GM18511 (cell line): ENCODE data around the gene ATXN7.

Experiments used
- ATAC-seq: cut with Tn5 transposase; IDR thresholded peaks from one replicate; pipeline ENCODE4 v1.9.1; 2021; ENCODE audit warnings: mild to moderate bottlenecking, moderate library complexity; ENCODE audit not compliant: unreplicated experiment

The ATXN7 gene, protein sequence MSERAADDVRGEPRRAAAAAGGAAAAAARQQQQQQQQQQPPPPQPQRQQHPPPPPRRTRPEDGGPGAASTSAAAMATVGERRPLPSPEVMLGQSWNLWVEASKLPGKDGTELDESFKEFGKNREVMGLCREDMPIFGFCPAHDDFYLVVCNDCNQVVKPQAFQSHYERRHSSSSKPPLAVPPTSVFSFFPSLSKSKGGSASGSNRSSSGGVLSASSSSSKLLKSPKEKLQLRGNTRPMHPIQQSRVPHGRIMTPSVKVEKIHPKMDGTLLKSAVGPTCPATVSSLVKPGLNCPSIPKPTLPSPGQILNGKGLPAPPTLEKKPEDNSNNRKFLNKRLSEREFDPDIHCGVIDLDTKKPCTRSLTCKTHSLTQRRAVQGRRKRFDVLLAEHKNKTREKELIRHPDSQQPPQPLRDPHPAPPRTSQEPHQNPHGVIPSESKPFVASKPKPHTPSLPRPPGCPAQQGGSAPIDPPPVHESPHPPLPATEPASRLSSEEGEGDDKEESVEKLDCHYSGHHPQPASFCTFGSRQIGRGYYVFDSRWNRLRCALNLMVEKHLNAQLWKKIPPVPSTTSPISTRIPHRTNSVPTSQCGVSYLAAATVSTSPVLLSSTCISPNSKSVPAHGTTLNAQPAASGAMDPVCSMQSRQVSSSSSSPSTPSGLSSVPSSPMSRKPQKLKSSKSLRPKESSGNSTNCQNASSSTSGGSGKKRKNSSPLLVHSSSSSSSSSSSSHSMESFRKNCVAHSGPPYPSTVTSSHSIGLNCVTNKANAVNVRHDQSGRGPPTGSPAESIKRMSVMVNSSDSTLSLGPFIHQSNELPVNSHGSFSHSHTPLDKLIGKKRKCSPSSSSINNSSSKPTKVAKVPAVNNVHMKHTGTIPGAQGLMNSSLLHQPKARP

GRCh38 chr3:63863150-63864007 is at the start of gene ATXN7, which contains the start of gene THOC7:
Gene ATXN7, plus strand, starts transcription at chr3:63863867. Its CDS starts 48,732 bp downstream, at chr3:63912599.
Gene THOC7, minus strand, starts transcription at chr3:63863805. Its CDS starts 15 bp downstream, at chr3:63863790.
- ATAC-seq, result peak; percentile 75

- ATAC-seq, result no peak
Observed at GRCh38 chr3:63814237-63814636, 49.4 kb upstream of the ATXN7 start.

DNA sequence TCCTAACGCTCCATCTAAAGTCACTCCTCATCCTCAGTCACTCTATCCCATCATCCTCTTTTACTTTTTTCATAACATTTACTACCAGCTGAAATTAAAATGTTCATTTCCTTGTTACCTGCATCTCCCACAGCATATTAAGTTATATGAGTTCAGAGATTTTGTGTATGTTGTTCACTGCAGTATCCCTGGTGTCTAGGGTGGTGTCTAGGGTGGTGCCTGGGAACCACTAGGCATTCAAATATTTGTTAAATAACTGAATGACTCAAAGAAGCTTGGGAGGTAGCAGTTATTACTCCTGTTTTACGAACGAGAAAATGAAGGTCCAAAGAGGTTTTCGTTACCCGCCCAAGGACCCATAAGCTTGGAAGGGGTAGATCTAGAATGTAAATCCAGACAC is 46.4 kb upstream of the ATXN7 start:
- ATAC-seq, result no peak

DNA sequence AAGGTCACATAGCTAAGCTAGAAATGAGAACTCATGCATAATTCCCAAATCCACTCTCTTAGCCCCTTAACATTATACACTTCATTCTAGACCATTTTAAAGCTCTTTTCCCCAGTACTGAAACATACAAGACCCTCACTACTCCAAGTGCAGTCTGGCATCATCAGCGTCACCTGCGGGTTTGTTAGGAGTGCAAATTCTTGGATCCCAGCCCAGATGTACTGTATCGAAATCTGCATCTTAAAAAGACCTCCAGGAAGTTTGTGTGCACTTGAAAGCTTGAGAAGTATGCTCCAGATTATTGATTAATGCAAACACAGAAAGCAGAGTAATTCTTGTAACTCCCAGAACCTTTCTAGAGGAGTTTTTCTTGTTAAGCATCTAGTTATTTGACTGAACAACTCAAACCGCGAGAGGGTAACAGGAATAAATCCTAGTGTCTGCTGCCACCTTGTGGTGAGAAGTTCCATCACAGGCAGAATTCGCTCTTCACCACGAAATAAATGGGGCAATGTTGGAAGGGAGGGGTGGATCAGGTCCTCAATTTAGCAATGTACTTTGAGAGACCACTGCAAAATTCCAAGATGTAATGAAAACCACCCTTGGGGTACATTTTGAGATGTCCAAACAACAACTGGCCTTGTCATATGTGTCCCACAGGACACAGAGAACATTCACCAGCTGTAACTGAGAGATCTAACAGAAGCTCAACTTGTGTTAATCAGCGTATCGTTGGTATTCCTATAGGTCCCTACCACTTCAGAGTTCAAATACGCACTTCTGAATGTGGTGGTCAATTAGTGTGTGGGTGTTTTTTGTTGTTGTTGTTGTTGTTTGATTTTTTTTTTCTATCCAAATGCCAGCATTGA is 45.2 kb upstream of the ATXN7 start:
- ATAC-seq, result peak; percentile 91

DNA sequence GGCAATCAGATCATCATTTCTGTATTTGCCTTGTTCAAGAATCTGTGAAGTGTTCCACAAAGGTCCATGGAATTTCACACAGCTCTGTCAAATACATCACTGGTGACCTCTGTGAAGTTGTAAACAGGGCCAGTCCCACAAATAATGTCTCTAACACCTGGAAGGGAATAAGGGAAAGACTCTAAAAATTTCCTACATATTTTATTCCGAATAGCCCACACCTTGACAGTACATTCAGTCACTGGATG is 44.6 kb upstream of the ATXN7 start, which contains the start of gene C3orf49:
Gene C3orf49, plus strand, starts transcription at position 149 of the 248 bp plus-strand sequence. CDS start 173 bp downstream, outside the sequence.
- no peak for ATAC-seq

DNA sequence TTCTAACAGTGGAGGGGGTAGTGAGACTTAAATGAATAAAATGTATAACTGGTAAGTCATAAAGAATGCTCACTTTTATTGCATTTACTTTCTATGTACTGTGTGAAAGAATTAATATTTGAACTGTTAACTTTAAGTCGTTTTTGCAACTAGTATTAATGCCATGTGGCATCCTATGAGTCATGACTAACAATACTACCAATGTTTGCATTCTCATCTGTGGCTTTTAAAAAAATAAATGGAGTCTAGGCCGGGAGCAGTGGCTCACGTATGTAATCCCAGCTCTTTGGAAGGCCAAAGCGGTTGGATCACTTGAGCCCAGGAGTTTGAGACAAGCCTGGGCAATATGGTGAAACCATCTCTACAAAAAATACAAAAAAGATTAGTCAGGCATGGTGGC is 39.4 kb upstream of the ATXN7 start:
- no peak for ATAC-seq

GRCh38 chr3:63830526-63830925 is 33.1 kb upstream of the ATXN7 start:
- ATAC-seq, result no peak

GRCh38 chr3:63832395-63832794 is 31.3 kb upstream of the ATXN7 start:
- no peak for ATAC-seq

GRCh38 chr3:63841704-63842103 is 22.0 kb upstream of the ATXN7 start:
- no peak for ATAC-seq

DNA sequence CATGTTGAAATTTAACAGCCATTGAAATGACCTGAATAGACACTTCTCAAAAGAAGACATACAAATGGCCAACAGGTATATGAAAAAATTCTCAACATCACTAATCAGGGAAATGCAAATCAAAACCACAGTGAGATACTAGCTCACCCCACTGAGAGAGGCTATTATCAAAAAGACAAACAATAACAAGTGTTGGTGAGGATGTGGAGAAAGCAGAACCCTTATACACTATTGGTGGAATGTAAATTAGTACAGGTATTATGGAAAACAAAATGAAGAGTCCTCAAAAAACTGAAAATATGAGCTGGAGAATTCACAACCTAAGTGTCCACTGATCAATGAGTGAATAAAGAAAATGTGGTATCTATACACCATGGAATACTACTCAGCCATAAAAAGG is 21.5 kb upstream of the ATXN7 start:
- no peak for ATAC-seq

DNA sequence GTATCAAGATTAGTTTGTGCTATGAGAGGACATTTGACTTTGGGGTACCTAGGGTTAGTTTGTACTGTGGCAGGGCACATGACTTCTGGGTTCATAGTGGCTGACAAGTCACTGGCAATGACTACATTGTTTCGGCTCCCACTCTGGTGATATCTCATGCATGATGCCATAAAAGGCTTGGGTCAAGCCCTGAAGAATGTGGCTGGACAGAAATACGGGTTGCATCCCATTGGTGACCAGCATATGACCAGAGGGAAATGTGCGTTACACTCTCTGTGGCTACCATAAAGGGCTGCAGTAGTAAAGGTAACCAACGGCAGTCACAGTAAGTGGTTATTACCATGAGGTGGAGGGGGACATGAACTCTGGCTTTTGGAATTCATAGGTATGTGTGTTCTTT is 18.5 kb upstream of the ATXN7 start:
- no peak for ATAC-seq

DNA sequence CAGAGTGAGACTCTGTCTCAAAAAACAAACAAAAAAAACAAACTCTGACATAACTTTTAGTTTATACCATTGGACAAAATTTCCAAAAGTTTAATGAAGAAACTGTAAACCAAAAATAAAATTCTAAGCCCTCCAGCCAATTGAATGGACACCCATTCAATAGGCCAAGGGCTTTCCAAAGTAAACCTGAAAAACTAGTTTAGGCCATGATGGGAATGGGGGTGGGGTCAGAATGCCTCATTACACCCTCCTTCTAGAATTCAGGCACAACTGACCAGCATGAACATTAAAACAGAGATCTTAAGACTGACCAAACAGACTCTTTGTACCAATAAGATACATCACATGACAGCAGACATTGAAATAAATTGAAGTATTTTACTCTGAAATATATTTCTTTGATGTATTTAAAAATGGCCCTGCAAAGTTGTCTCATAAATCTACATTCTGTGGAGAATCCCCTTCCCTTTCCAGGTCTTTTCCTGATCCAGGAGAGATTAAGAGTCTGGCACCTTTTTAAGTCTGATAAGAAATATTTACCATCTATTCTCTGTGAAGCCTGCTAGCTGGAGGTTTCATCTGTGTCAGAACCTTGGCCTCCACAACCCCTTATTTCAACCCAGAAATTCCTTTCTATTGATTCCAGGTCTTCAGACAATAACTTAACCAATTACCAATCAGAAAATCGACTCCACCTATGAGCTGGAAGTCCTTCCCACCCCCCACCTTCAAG is 15.8 kb upstream of the ATXN7 start:
- ATAC-seq, result no peak

- no peak for ATAC-seq
Observed at GRCh38 chr3:63849175-63849574, 14.5 kb upstream of the ATXN7 start.

DNA sequence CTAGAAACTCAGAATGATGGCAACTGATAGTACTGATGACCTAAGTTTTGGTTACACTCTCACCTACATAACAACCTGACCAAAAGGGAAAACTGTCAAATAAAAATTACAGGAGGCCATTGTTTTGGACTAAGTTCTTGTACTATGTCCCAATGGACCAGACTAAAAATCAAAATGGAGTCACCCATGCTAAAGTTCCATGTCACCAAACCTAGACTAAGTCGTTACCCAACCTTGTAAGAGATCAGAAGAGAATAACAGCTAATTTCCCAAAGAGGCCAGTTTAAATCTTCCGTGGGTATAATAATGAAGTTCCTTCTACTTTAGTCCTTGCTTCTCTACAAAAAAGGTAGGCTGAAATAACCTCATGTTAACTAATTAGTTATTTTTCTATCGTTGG is 12.4 kb upstream of the ATXN7 start:
- no peak for ATAC-seq

GRCh38 chr3:63853106-63853505 is 10.6 kb upstream of the ATXN7 start:
- ATAC-seq, result no peak

DNA sequence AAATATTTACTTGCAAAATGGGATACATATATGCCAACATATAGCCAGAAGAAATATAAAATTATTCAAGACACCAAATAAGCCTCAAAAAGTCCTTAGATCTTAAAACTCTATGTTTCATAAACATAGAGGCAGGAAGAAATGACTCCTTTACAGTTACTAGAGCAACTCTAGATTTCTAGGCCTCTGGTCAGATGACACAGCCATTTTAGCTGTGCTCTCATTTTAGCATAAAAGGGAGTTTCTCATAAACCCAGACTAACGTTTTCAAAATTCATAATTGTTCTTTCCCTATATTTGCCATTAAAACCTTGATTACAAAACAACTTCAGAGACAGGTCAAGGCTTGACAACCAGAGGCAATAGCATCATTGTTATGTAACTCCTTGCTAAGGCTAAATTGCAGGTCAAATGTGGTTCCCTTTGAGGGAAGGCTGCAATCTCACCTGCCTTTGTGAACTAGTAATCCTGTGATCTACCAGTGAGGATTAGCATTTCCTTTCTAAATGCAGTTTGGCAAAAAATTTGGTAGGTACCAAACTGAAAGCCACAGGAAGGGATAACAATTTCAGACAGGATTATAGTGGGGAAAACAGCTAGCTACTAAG is 8.2 kb upstream of the ATXN7 start:
- no peak for ATAC-seq

DNA sequence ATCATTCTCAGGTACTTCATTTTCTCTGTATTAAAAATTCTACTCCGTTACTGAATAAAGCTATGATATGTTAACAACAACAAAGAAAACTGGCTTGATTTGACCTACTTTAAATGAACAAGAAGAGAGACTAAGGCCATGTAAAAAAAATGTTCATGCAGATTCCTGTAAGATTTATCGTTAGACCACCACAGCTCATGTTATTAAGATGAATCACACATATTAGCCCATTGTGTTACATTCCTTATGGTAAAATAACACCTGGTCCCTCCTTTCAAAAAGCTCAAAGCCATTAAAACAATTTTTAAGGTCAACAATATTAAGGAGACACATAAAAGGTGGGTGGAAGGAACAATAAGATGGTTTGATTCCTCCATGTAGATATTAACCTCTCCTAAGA is 6.4 kb upstream of the ATXN7 start:
- ATAC-seq, result no peak

DNA sequence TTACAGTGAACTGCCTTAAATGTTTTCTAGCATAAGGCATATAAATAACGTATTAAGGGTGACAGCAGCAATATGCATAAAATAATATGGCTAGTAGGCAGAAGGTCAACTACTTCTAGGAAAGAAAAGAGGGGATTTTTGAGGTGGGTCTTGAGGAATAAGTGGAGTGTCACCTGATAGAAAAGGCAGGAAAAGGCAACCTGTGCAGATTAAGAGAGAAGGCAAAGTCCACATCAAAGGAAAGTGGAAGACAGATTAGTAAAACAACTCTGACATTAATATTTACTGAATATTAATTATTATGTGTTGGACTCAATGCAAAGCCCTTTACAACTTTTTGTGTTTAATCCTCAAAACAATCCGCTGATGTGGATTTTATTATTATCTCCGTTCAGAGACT is 2.9 kb upstream of the ATXN7 start:
- no peak for ATAC-seq

DNA sequence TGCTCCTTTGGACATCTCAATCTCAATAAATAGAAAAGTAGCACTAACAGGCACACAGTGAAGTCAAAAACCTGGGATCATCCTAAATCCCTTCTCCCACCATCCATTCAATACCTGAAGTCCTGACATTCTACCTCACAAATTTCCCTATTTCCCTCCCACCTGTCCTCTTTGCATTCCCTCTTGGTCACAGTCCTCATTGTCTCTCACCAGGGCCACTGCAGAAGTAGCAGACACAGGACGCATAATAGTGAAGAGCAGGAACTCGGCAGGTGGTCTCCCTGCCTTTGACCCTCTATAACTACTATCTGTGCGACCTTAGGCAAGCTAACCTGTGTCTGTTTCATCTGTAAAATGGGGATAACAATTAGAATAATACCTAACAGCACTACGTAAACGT is 2.4 kb upstream of the ATXN7 start:
- no peak for ATAC-seq
